Hepatocyte (in vitro differentiated cells): ENCODE measurements around the gene LRRC40.

Source experiments
- EZH2phosphoT487 ChIP-seq: fragments of 200-600 bp; sonication (generic); IDR thresholded peaks from one replicate; pipeline ENCODE4 v1.6.1; 2018; ENCODE audit warnings: antibody characterized with exemption, mild to moderate bottlenecking, low read depth, moderate library complexity; ENCODE audit not compliant: unreplicated experiment, severe bottlenecking
- TF ChIP-seq, protein P1 (sequence below): fragments of 200-600 bp; sonication (generic); IDR thresholded peaks from 2 replicates; pipeline ENCODE4 v1.5.1; 2016; ENCODE audit warnings: antibody characterized with exemption, mild to moderate bottlenecking; ENCODE audit not compliant: poor library complexity

DNA sequence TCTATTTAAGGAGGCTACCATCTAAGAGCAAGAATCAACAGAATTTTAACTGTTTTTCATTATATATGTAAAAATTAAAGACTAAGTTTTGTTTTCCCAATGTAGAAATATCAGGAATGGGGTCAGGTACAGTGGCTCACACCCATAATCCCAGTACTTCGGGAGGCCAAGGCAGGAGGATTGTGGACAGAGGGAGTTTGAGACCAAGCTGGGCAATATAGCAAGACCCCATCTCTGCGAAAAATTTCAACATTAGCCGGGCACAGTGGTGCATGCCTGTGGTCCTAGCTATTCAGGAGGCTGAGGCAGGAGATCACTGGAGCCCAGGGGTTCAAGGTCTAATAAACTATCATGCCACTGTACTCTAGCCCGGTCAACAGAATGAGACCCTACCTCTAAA lies 5.3 kb downstream of the LRRC40 start:
- TF ChIP-seq, protein P1, sequence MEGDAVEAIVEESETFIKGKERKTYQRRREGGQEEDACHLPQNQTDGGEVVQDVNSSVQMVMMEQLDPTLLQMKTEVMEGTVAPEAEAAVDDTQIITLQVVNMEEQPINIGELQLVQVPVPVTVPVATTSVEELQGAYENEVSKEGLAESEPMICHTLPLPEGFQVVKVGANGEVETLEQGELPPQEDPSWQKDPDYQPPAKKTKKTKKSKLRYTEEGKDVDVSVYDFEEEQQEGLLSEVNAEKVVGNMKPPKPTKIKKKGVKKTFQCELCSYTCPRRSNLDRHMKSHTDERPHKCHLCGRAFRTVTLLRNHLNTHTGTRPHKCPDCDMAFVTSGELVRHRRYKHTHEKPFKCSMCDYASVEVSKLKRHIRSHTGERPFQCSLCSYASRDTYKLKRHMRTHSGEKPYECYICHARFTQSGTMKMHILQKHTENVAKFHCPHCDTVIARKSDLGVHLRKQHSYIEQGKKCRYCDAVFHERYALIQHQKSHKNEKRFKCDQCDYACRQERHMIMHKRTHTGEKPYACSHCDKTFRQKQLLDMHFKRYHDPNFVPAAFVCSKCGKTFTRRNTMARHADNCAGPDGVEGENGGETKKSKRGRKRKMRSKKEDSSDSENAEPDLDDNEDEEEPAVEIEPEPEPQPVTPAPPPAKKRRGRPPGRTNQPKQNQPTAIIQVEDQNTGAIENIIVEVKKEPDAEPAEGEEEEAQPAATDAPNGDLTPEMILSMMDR: no peak
- no peak for TF ChIP-seq EZH2phosphoT487
